Adrenal gland (tissue), 5 donors: ENCODE results near the gene DNAJC24.

Experiments
- POLR2A ChIP-seq, 2 donors: fragments of 450-650 bp; IDR thresholded peaks; one replicate each; pipeline ENCODE4 v1.6.1; 2017; ENCODE audit warnings: antibody characterized with exemption in 2 of 2, mild to moderate bottlenecking in 2 of 2, moderate library complexity in 1 of 2
- TF ChIP-seq, protein P1 (sequence below), 6 experiments: fragments of 450-650 bp in 4 of 6; fragments of 200-600 bp in 2 of 6; sonication (generic) in 1 of 6; IDR thresholded peaks; 1 replicate in 5 of 6; 2 replicates in 1 of 6; pipeline versions ENCODE4 v1.5.1 to v1.8.0; 2016 to 2021; ENCODE audit warnings: antibody characterized with exemption in 6 of 6, mild to moderate bottlenecking in 2 of 6, moderate library complexity in 1 of 6
- donor health status: DM: no; HTN: no; CAD: no.

- TF ChIP-seq, protein P1, sequence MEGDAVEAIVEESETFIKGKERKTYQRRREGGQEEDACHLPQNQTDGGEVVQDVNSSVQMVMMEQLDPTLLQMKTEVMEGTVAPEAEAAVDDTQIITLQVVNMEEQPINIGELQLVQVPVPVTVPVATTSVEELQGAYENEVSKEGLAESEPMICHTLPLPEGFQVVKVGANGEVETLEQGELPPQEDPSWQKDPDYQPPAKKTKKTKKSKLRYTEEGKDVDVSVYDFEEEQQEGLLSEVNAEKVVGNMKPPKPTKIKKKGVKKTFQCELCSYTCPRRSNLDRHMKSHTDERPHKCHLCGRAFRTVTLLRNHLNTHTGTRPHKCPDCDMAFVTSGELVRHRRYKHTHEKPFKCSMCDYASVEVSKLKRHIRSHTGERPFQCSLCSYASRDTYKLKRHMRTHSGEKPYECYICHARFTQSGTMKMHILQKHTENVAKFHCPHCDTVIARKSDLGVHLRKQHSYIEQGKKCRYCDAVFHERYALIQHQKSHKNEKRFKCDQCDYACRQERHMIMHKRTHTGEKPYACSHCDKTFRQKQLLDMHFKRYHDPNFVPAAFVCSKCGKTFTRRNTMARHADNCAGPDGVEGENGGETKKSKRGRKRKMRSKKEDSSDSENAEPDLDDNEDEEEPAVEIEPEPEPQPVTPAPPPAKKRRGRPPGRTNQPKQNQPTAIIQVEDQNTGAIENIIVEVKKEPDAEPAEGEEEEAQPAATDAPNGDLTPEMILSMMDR (IDR thresholded peaks at IDR 0.05): no peak
- no peak for TF ChIP-seq POLR2A (IDR thresholded peaks at IDR 0.05)
Observed at GRCh38 chr11:31477528-31478222, 108.0 kb downstream of the DNAJC24 start.
